Gastrocnemius medialis (tissue), 4 donors: ENCODE measurements around the gene TSHR. TPM values are rescaled to one million over a fixed set of nuclear protein-coding genes. Genes with fewer than 3 reads are reported as not detected.

Experiments used
- ATAC-seq, 2 donors: fragments of 150-250 bp; one replicate each; pipeline ENCODE4 v1.9.1; 2016
- DNase-seq, 2 donors: peaks; one replicate each; pipeline ENCODE4 v3.0.0-alpha.2; 2019
- H3K27ac ChIP-seq, 4 donors: fragments of 200-600 bp; sonication (generic); 1 replicate in 1 of 4; 2 replicates in 3 of 4; pipeline ENCODE4 v1.5.1; 2016 to 2018; ENCODE audit warnings: mild to moderate bottlenecking in 2 of 4, moderate library complexity in 1 of 4
- H3K27me3 ChIP-seq, 3 donors: fragments of 200-600 bp; sonication (generic) in 2 of 3; 1 replicate in 1 of 3; 2 replicates in 2 of 3; pipeline versions ENCODE4 v1.5.1 to v1.6.0; 2016 to 2019; ENCODE audit warnings: mild to moderate bottlenecking in 1 of 3, moderate library complexity in 1 of 3
- H3K36me3 ChIP-seq, 2 donors: fragments of 200-600 bp; sonication (generic) in 1 of 2; one replicate each; pipeline ENCODE4 v1.5.1; 2017 to 2018
- H3K4me1 ChIP-seq, 2 donors: fragments of 200-600 bp; sonication (generic) in 1 of 2; one replicate each; pipeline ENCODE4 v1.5.1; 2016 to 2017; ENCODE audit warnings: mild to moderate bottlenecking in 2 of 2
- H3K4me3 ChIP-seq, 4 donors: fragments of 200-600 bp; sonication (generic) in 3 of 4; 1 replicate in 1 of 4; 2 replicates in 3 of 4; pipeline ENCODE4 v1.5.1; 2016 to 2019; ENCODE audit warnings: mild to moderate bottlenecking in 2 of 4
- H3K9me3 ChIP-seq, 3 donors: fragments of 200-600 bp; sonication (generic) in 2 of 3; 1 replicate in 1 of 3; 2 replicates in 2 of 3; pipeline ENCODE4 v1.5.1; 2016 to 2019
- CTCF ChIP-seq, 5 experiments: fragments of 450-650 bp in 3 of 5; fragments of 200-600 bp in 2 of 5; sonication (generic) in 2 of 5; IDR thresholded peaks in 4 of 5; conservative IDR thresholded peaks in 1 of 5; 1 replicate in 4 of 5; 2 replicates in 1 of 5; pipeline ENCODE4 v1.5.1; 2016 to 2019; ENCODE audit warnings: antibody characterized with exemption in 5 of 5, mild to moderate bottlenecking in 3 of 5, moderate library complexity in 3 of 5
- POLR2A ChIP-seq, 2 donors: fragments of 450-650 bp; IDR thresholded peaks; one replicate each; pipeline ENCODE4 v1.6.1; 2017; ENCODE audit warnings: antibody characterized with exemption in 2 of 2, mild to moderate bottlenecking in 2 of 2, moderate library complexity in 2 of 2
- in situ Hi-C, 4 donors: fragments of 200-750 bp; cut with MboI; loops; one replicate each; pipeline versions ENCODE4 v1.15.0 to v1.8.0; 2017; ENCODE audit warnings: low sequenced_read_pairs in 4 of 4
- intact Hi-C: fragments of 100-400 bp; cut with DNase I; formaldehyde crosslinking; loops from one replicate; pipeline ENCODE4 v1.15.1; 2023; ENCODE audit warnings: low total_unique reads
- total RNA-seq, 4 donors: library from RNA; depleted of rRNA; stranded (reverse); fragments of >200 nt; gene quantifications; one replicate each; pipeline versions ENCODE4 v1.1.0 to v1.2.3, GENCODE V29; 2016

Gene TSHR
- total RNA-seq, 4 donors from 2014 or later: not detected

GRCh38 chr14:80930836-80931389 lies 24.5 kb upstream of the TSHR start:
- no peaks in the 10 kb centered on the region for H3K36me3 ChIP-seq
- intact Hi-C loops (no loop called here), in situ Hi-C loops (no loop called here)
- no peaks in the 10 kb centered on the region for H3K4me1 ChIP-seq
- DNase-seq (no peak), ATAC-seq (no peak)
- no peaks in the 10 kb centered on the region for H3K9me3 ChIP-seq
- H3K4me3 ChIP-seq: no peak overlapping the region
- no peaks in the 10 kb centered on the region for H3K27me3 ChIP-seq
- no peak overlapping the region for H3K27ac ChIP-seq
- TF ChIP-seq POLR2A (IDR thresholded peaks at IDR 0.05): no peak
- no peak for TF ChIP-seq CTCF (IDR thresholded peaks at IDR 0.05 in 4 of 5, conservative IDR thresholded peaks at IDR 0.05 in 1 of 5)

- TF ChIP-seq POLR2A (IDR thresholded peaks at IDR 0.05) (no peak), CTCF (IDR thresholded peaks at IDR 0.05 in 4 of 5, conservative IDR thresholded peaks at IDR 0.05 in 1 of 5) (no peak)
- Histone ChIP-seq H3K27me3 (no peaks in the 10 kb centered on the region), H3K9me3 (no peaks in the 10 kb centered on the region), H3K36me3 (no peaks in the 10 kb centered on the region), H3K27ac (no peak overlapping the region), H3K4me1 (no peaks in the 10 kb centered on the region), H3K4me3 (no peak overlapping the region)
- in situ Hi-C loops (no loop called here), intact Hi-C loops (no loop called here)
- DNase-seq (no peak), ATAC-seq (no peak)
These were observed 22.1 kb upstream of the TSHR start for GRCh38 chr14:80933282-80933681.

- Histone ChIP-seq H3K4me1 (no peaks in the 10 kb centered on the region), H3K27ac (no peak overlapping the region), H3K27me3 (no peaks in the 10 kb centered on the region), H3K9me3 (no peaks in the 10 kb centered on the region), H3K4me3 (no peak overlapping the region), H3K36me3 (no peaks in the 10 kb centered on the region)
- intact Hi-C loops: no loop called here
- in situ Hi-C loops: no loop called here
- DNase-seq (no peak), ATAC-seq (no peak)
- no peak for TF ChIP-seq POLR2A (IDR thresholded peaks at IDR 0.05)
- TF ChIP-seq CTCF (IDR thresholded peaks at IDR 0.05 in 4 of 5, conservative IDR thresholded peaks at IDR 0.05 in 1 of 5): no peak
These were observed 21.7 kb upstream of the TSHR start for GRCh38 chr14:80933686-80934085.

- Histone ChIP-seq H3K36me3 (no peaks in the 10 kb centered on the region), H3K4me1 (peaks cover 5 to 8% of the 10 kb centered on the region in 2 donors), H3K27me3 (no peaks in the 10 kb centered on the region), H3K9me3 (no peaks in the 10 kb centered on the region), H3K27ac (no peak overlapping the region), H3K4me3 (no peak overlapping the region)
- intact Hi-C loops: loop anchor here (5.0 kb wide), 2 partner anchors 277 to 592 kb away; partner anchors contain the start of gene SEL1L
- TF ChIP-seq CTCF (IDR thresholded peaks at IDR 0.05 in 4 of 5, conservative IDR thresholded peaks at IDR 0.05 in 1 of 5) (no peak), POLR2A (IDR thresholded peaks at IDR 0.05) (no peak)
- in situ Hi-C loops: loop anchor here in 1 of 4 donors (10.0 kb wide), 1 partner anchor 235 kb away; no protein-coding TSS in a partner anchor
- DNase-seq (no peak), ATAC-seq (no peak)
These were observed 15.3 kb upstream of the TSHR start for GRCh38 chr14:80940146-80940545.
